ENCODE data around the gene PNPLA7. TPM values are rescaled to one million over a fixed set of nuclear protein-coding genes. Genes with fewer than 3 reads are reported as not detected.

PNPLA7 gene
- total RNA-seq, 4 donors from 2014 or later, result 0.61 to 3.4 (median 0.91) TPM

- intact Hi-C loops (cut with DNase I), result no loop called here
- Histone ChIP-seq H3K27me3 (peaks cover 0 to 5% (median 0%) of the 10 kb centered on the region in 4 donors), H3K4me1 (peaks cover 22 to 53% (median 25%) of the 10 kb centered on the region in 3 donors), H3K36me3 (peaks cover 0 to 8% (median 0%) of the 10 kb centered on the region in 3 donors), H3K9me3 (no peaks in the 10 kb centered on the region), H3K4me3 (peak overlapping the region in 2 of 4 donors; percentile 16 to 36), H3K27ac (peak overlapping the region in 2 of 4 donors; percentile 3 to 48)
- 17 to 80% methylated on average over 1 to 14 of the region's 52 CpGs for WGBS, 2 donors
- no peak for DNase-seq
- TF ChIP-seq CTCF (IDR thresholded peaks at IDR 0.05) (no peak), POLR2A (IDR thresholded peaks at IDR 0.05) (peak in 1 of 4 donors; percentile 24)
These were observed 88.4 kb downstream of the PNPLA7 start for GRCh38 chr9:137461663-137462395.

GRCh38 chr9:137461316-137461662 is 88.9 kb downstream of the PNPLA7 start:
- no peak for DNase-seq
- Histone ChIP-seq H3K9me3 (no peaks in the 10 kb centered on the region), H3K27me3 (peaks cover 0 to 5% (median 0%) of the 10 kb centered on the region in 4 donors), H3K4me3 (peak overlapping the region in 2 of 4 donors; percentile 16 to 36), H3K27ac (peak overlapping the region in 2 of 4 donors; percentile 3 to 48), H3K36me3 (peaks cover 0 to 11% (median 0%) of the 10 kb centered on the region in 3 donors), H3K4me1 (peaks cover 24 to 57% (median 25%) of the 10 kb centered on the region in 3 donors)
- TF ChIP-seq CTCF (IDR thresholded peaks at IDR 0.05) (no peak), POLR2A (IDR thresholded peaks at IDR 0.05) (no peak)
- intact Hi-C loops (cut with DNase I), result no loop called here
- WGBS, 2 donors, result 73% methylated on average over 2 of the region's 21 CpGs; no CpG with 5 or more reads in 1 of the 2 donors

GRCh38 chr9:137460363-137461315 is 89.6 kb downstream of the PNPLA7 start:
- peaks cover 0 to 5% (median 0%) of the 10 kb centered on the region in 4 donors for H3K27me3 ChIP-seq
- intact Hi-C loops (cut with DNase I), result no loop called here
- peak overlapping the region in 1 of 4 donors; percentile 48 for H3K27ac ChIP-seq
- TF ChIP-seq CTCF (IDR thresholded peaks at IDR 0.05), result no peak
- no peak for TF ChIP-seq POLR2A (IDR thresholded peaks at IDR 0.05)
- H3K36me3 ChIP-seq, result peaks cover 0 to 17% (median 0%) of the 10 kb centered on the region in 3 donors
- WGBS, 2 donors, result 91 to 94% methylated on average over 7 to 12 of the region's 31 CpGs
- H3K9me3 ChIP-seq, result no peaks in the 10 kb centered on the region
- H3K4me1 ChIP-seq, result peaks cover 24 to 63% (median 25%) of the 10 kb centered on the region in 3 donors
- no peak for DNase-seq
- no peak overlapping the region for H3K4me3 ChIP-seq

GRCh38 chr9:137459601-137460362 is 90.4 kb downstream of the PNPLA7 start:
- TF ChIP-seq CTCF (IDR thresholded peaks at IDR 0.05), result no peak
- peak overlapping the region; percentile 61 to 91 (median 80) for H3K4me3 ChIP-seq
- DNase-seq, result no peak
- H3K27ac ChIP-seq, result peak overlapping the region; percentile 72 to 88 (median 84)
- 0 to 52% methylated on average over 2 of the region's 15 CpGs for WGBS, 2 donors
- intact Hi-C loops (cut with DNase I), result no loop called here
- peaks cover 0 to 5% (median 0%) of the 10 kb centered on the region in 4 donors for H3K27me3 ChIP-seq
- H3K4me1 ChIP-seq, result peaks cover 26 to 72% (median 30%) of the 10 kb centered on the region in 3 donors
- H3K36me3 ChIP-seq, result peaks cover 0 to 17% (median 0%) of the 10 kb centered on the region in 3 donors
- no peaks in the 10 kb centered on the region for H3K9me3 ChIP-seq
